Mesodermal cell (in vitro differentiated cells): ENCODE results near the gene NEK1.
"Not testable (repeated sequence)": the region's sequence is repeated elsewhere in the genome, so short reads cannot be mapped to it uniquely, and the experiment has no call there.

ENCODE experiments used
- H3K27ac ChIP-seq: 2 replicates; pipeline ENCODE4 v1.7.0; 2013; ENCODE audit warnings: mild to moderate bottlenecking, low read depth, low read length, moderate library complexity; ENCODE audit not compliant: severe bottlenecking
- H3K36me3 ChIP-seq: 2 replicates; pipeline ENCODE4 v1.7.1; 2013; ENCODE audit warnings: mild to moderate bottlenecking, low read length, moderate library complexity; ENCODE audit not compliant: control insufficient read depth, insufficient read depth
- H3K4me1 ChIP-seq: one replicate; pipeline ENCODE4 v1.7.1; 2013; ENCODE audit warnings: mild to moderate bottlenecking, low read length; ENCODE audit not compliant: insufficient read depth, control insufficient read depth, poor library complexity, severe bottlenecking
- H3K4me3 ChIP-seq: 2 replicates; pipeline ENCODE4 v1.7.0; 2013; ENCODE audit warnings: low read length, control low read depth, mild to moderate bottlenecking; ENCODE audit not compliant: insufficient read depth, poor library complexity, severe bottlenecking; ENCODE audit errors: extremely low read depth
- H3K9me3 ChIP-seq: 2 replicates; pipeline ENCODE4 v1.7.1; 2013; ENCODE audit warnings: mild to moderate bottlenecking, low read length, moderate library complexity; ENCODE audit not compliant: control insufficient read depth
- WGBS, 2 experiments: methylation state at CpG; one replicate each; pipeline ENCODE4 v1.1.5; 2013; ENCODE audit warnings: missing lambda C conversion rate in 2 of 2; ENCODE audit not compliant: insufficient coverage in 2 of 2; 5-methylcytosine and 5-hydroxymethylcytosine counted together

The NEK1 gene

GRCh38 chr4:169593050-169593560 is 19.3 kb downstream of the NEK1 start:
- Histone ChIP-seq H3K27ac (no peak overlapping the region), H3K4me1 (no peaks in the 10 kb centered on the region), H3K36me3 (no peaks in the 10 kb centered on the region), H3K4me3 (no peak overlapping the region), H3K9me3 (no peaks in the 10 kb centered on the region)
- WGBS, 2 experiments, result 100% methylated on average over 1 of the region's 1 CpG

DNA sequence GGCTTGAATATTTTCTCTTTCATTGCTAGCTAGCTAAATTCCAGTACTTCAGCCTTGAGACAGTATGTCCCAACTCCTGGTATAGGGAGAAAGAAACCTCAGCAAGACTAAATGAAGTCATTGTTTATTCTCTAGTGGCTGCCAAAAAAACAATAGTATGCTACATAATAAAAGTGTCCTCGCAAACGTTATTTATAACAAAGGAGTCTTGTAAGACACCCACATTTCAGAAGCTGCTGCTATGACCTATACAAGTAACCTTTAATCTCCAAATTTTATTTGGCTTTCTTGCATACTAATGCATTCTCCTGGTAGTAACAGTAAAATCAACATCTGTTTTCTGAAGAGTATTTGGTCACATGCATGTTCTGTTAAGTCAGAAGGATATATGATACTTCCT is 28.8 kb downstream of the NEK1 start:
- no peak overlapping the region for H3K27ac ChIP-seq
- H3K4me1 ChIP-seq, result no peaks in the 10 kb centered on the region
- H3K4me3 ChIP-seq, result no peak overlapping the region
- H3K9me3 ChIP-seq, result no peaks in the 10 kb centered on the region
- H3K36me3 ChIP-seq, result peaks cover 15% of the 10 kb centered on the region
- WGBS, 2 experiments, result 60% methylated on average over 1 of the region's 2 CpGs; no CpG with 5 or more reads in 1 of the 2 experiments

DNA sequence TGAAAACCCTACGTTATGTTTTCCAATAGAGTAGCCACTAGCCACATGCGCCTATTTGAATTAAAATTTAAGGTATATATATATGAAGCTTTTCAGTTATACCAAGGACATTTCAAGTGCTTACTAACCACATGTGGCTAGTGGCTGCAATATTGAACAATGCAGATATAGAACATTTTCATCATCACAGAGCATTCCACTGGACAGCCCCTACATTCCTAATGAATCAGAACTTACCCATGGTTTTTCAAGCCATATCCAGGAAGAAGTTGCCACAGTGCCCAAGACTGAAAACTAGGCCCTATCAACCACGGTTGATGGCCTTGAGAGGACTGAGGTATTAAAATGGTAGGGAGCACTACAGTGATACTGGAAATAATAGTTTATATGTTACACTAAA is 29.7 kb downstream of the NEK1 start:
- Histone ChIP-seq H3K4me1 (no peaks in the 10 kb centered on the region), H3K4me3 (no peak overlapping the region), H3K9me3 (no peaks in the 10 kb centered on the region), H3K27ac (no peak overlapping the region), H3K36me3 (peaks cover 15% of the 10 kb centered on the region)
- 80% methylated on average over 1 of the region's 3 CpGs; no CpG with 5 or more reads in 1 of the 2 experiments for WGBS, 2 experiments

- no peak overlapping the region for H3K27ac ChIP-seq
Measured at GRCh38 chr4:169582203-169582602, 30.2 kb downstream of the NEK1 start.

DNA sequence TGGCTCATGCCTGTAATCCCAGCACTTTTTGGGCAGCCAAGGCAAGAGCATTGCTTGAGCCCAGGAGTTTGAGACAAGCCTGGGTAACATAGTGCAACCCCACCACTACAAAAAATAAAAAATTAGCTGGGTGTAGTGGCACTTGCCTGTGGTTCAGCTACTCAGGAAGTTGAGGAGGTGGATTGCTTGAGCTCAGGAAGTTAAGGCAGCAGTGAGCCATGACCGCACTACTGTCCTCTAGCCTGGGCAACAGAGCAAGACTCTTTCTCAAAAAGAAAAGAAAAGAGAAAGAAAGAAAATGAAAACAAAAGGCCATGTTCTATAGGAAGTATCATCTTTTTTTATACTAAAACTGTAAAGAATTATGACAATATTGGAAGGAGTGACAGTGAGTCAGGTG is 38.5 kb downstream of the NEK1 start:
- WGBS, 2 experiments, result no CpG with 5 or more reads among the region's 1 CpG
- H3K4me1 ChIP-seq, result no peaks in the 10 kb centered on the region
- H3K4me3 ChIP-seq, result no peak overlapping the region
- no peak overlapping the region for H3K27ac ChIP-seq
- H3K9me3 ChIP-seq, result no peaks in the 10 kb centered on the region
- peaks cover 30% of the 10 kb centered on the region for H3K36me3 ChIP-seq

More at GRCh38 chr4:169582203-169582602, 30.2 kb downstream of the NEK1 start:
- no peaks in the 10 kb centered on the region for H3K4me1 ChIP-seq
- H3K9me3 ChIP-seq, result no peaks in the 10 kb centered on the region
- H3K4me3 ChIP-seq, result no peak overlapping the region
- peaks cover 15% of the 10 kb centered on the region for H3K36me3 ChIP-seq
- 80 to 100% methylated on average over 1 to 2 of the region's 2 CpGs for WGBS, 2 experiments

- no peak overlapping the region for H3K27ac ChIP-seq
- H3K36me3 ChIP-seq, result peaks cover 30% of the 10 kb centered on the region
- no peaks in the 10 kb centered on the region for H3K9me3 ChIP-seq
- H3K4me1 ChIP-seq, result no peaks in the 10 kb centered on the region
- WGBS, 2 experiments, result 94 to 98% methylated on average over 4 of the region's 4 CpGs
- H3K4me3 ChIP-seq, result no peak overlapping the region
Measured at GRCh38 chr4:169571435-169571834, 40.9 kb downstream of the NEK1 start.

DNA sequence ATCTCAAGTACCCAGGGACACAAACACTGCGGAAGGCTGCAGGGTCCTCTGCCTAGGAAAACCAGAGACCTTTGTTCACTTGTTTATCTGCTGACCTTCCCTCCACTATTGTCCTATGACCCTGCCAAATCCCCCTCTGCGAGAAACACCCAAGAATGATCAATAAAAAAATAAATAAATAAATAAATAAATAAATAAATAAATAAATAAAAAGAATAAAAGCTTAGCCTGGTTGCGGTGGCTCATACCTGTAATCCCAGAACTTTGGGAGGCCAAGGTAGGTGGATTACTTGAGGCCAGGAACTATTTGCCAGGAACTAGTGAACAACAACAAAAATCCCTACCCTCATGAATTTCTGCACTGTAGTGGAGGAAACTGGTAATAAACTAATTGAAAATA is 41.4 kb downstream of the NEK1 start:
- H3K9me3 ChIP-seq, H3K4me3 ChIP-seq, H3K4me1 ChIP-seq, H3K27ac ChIP-seq: not testable (repeated sequence)
- H3K36me3 ChIP-seq, result peaks cover 26% of the 10 kb centered on the region
- no CpG with 5 or more reads among the region's 3 CpGs for WGBS, 2 experiments

GRCh38 chr4:169570266-169570665 is 42.1 kb downstream of the NEK1 start:
- H3K36me3 ChIP-seq, result peaks cover 20% of the 10 kb centered on the region
- 89 to 100% methylated on average over 1 to 16 of the region's 26 CpGs for WGBS, 2 experiments
- not testable (repeated sequence) for H3K4me1 ChIP-seq, H3K4me3 ChIP-seq, H3K9me3 ChIP-seq, H3K27ac ChIP-seq

DNA sequence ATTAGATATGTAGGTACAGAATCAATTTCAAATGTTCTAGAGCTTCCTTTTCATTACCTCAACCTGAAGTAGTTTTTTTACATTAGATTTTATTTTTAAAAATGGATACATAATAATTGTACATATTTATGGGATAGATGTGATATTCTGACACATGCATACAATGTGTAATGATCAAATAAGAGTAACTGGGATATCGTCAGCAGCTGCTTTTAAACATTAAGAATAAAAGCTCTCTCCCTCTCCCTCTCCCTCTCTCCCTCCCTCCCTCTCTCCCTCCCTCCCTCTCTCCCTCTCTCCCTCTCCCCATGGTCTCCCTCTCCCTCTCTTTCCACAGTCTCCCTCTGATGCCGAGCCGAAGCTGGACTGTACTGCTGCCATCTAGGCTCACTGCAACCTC is 43.2 kb downstream of the NEK1 start:
- H3K36me3 ChIP-seq, result peaks cover 13% of the 10 kb centered on the region
- not testable (repeated sequence) for H3K4me3 ChIP-seq, H3K9me3 ChIP-seq, H3K27ac ChIP-seq, H3K4me1 ChIP-seq
- no CpG with 5 or more reads among the region's 3 CpGs for WGBS, 2 experiments

GRCh38 chr4:169567916-169568315 is 44.5 kb downstream of the NEK1 start:
- no peak overlapping the region for H3K4me3 ChIP-seq
- H3K27ac ChIP-seq, result no peak overlapping the region
- no peaks in the 10 kb centered on the region for H3K9me3 ChIP-seq
- H3K4me1 ChIP-seq, result no peaks in the 10 kb centered on the region
- WGBS, 2 experiments, result no CpG with 5 or more reads among the region's 4 CpGs
- peaks cover 9% of the 10 kb centered on the region for H3K36me3 ChIP-seq

DNA sequence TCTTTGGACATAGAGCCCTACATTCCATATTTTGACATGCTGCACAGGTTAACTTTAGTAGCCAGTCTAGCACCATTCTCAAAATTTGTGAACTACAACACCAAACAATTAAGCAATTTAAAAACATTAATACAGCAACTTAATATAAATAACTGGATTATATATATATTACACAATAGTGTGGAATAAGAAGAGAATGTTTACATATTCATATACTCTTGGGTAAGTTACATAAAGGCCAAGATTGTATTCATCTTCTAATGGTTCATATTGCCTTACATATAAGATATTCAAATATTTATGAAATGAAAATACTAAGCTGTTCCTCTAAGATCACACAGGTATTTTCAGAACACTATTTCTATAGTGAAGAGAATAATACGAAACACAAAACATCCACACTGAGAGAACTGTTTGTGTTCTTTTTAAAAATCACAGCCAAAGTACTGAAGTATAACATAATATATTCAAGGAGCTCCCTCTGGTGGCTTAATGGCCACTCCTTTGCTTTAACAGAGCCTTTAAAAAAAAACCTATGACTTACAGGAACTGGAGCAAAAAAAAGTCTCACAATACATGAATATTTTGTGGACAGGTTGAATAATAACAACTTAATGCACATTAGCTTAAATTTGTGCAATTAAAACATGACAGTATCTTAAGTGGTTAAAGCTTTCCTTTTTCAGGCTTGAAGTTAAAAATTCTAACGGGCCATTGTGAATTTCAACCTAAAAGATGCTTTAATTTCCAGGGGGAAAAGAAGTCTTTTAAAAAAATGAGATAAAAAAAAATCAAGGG is 46.2 kb downstream of the NEK1 start:
- Histone ChIP-seq H3K27ac (no peak overlapping the region), H3K36me3 (peaks cover 1% of the 10 kb centered on the region), H3K4me3 (no peak overlapping the region), H3K9me3 (no peaks in the 10 kb centered on the region), H3K4me1 (no peaks in the 10 kb centered on the region)
- 100% methylated on average over 1 of the region's 2 CpGs for WGBS, 2 experiments
